Measurements from ENCODE around the gene SLCO3A1.
A peak's percentile ranks its signal among the peaks of the same experiment; 100 is the strongest.

The SLCO3A1 gene

DNA sequence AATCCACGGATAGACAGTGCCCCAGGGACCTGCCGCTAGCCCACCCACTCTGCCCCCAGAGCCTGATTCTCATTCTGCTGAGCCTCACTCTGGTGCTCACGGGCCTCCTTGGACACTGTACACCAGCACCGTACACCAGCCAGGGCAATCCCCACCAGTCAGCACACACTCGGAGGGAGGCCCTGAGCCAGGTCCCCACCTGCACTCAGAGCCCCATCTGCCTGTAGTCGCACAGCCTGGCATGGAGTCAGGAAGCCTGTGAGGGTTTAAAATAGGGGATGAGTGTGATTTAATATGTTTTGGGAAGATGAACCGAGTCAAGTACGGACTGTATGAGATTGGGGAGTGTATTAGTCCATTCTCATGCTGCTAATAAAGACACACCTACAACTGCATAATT lies 223.0 kb downstream of the SLCO3A1 start:
- no peak for DNase-seq

DNA sequence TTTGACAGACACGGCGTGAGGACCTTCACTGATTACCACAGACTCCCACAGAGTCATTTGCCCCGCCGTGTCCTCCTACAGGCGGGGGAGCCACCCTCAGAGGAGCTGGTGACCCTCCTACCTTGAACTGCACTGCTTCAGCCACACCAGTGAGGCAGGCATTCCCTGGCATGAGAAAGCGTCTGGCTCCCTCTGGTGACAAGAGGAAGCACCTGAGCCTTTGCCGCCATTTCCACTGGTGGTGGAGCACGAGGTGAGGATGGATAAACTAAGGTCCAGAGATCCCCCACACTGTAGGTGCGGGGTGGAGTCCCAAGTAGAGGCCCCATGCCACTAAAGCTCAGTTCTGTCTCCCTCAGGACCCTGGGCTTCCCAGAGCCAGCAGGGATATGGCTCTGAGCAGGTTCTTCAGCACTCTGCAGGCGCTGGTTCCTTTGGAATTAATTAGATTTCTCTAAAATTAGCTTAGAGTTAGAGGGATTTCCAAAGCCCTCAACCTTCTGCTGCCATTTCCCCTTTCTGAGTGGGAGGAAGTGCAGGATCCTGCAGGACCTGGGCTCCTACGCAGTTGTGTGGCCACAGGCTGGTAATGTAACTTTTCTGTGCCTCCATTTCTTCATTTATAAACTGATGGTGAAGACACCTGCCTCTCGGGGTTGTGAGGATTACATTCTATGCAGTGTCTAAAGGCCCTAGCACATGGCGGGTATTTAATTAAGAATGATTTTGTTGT lies 224.0 kb downstream of the SLCO3A1 start:
- peak; percentile 65 to 69 for DNase-seq

DNA sequence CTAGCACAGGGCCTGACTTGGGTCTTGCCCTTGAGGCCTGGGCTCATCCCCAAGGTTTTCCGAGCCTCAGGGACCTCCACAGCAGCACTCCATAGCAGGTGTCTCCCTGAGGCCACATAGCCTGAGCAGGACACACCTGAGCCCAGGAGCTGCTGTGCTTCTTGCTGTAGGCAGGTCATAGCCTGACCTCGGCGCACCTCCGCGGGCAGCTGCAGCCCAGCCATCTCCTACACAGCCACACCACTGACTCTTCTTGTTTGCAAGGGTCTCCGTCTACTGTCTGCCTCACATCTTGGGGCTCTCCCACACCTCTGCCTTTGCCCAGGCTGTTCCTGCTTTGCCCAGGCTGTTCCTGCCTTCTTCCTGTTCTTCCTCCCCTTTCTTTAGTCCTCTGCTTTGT lies 224.8 kb downstream of the SLCO3A1 start:
- no peak for DNase-seq

DNA sequence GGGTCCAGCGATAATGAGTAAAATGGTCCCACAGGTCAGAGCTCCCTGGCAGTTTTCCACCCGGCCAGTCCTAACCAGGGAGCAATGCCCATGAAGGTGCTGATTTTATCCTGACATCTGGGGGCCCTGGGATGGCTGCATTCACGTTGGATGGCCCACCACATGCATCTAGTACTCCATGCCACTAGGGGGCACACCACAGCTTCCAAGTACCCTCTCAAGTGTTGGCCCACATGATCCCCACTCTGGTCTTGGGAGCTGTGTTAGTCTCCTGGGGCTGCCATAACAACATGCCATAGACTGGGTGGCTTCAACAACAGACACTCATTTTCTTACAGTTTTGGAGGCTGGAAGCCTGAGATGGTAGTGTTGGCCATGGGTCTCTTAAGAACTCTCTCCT lies 225.5 kb downstream of the SLCO3A1 start:
- no peak for DNase-seq

DNA sequence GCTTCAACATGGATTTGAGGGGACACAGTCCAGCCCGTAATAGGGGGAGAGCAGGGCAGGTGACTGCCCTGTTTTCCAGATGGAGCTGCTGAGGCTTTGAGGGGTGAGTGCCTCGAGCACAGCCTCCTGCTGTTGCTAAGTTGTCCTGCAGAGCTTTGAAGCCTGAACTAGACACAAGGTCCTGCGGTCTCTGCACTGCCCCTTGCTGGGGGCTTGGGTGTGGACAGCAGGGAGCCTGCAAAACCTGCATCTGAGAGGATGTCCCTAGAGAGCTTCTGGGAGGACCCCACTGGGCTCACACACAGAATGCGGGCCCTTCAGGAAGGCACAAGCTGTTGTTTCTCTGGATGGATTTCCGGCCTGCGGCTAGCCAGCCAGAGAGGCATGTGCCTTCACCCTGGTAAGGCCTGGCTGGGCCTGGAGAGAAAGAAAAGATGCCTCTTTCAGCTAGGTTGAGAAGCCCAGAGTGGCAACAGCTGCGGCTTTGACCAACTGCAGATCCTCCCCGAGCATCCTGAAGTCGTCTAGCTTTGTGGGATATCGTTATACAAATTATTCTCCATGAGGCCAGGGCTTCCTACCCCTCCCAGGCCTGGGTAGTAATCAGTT lies 226.2 kb downstream of the SLCO3A1 start:
- DNase-seq, result no peak

DNA sequence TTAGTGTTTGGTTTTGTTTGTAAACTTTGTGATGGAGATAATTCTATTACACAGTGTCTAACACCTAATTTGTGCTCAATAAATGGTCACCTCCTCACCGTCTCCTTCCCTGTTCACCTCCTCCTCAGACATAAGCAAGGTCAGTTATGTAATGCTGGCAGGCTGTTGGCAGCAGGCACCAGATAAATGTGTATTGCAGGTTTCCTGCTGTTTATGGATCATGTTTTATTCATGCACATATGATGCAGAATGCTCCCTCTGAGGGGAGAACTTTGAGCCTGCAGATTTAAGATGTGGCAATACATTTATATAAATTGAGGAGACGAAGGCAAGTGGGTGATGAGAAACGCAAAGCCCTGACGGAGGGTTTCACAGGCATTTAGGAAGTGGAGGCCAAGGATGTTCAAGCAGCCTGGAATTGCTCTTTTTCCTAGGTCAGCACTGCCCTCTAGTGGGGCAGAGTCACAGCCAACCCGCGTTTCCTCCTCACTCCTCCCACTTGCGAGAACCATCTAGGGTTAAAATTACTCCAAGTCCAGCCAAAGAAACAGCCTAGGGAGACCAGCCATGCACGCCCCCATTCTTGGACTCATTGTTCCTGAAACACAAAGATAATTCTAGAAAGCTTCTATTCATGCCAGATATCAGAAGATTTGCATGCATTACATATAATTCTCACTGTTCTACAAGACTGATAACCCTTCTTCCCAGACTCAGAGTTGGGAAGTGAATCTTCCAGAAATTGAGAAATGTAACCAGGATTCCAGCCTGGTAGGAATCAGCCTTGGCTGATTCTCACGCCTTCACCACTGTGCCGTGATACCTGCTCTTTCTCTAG lies 228.7 kb downstream of the SLCO3A1 start:
- peak; percentile 63 to 73 for DNase-seq

DNA sequence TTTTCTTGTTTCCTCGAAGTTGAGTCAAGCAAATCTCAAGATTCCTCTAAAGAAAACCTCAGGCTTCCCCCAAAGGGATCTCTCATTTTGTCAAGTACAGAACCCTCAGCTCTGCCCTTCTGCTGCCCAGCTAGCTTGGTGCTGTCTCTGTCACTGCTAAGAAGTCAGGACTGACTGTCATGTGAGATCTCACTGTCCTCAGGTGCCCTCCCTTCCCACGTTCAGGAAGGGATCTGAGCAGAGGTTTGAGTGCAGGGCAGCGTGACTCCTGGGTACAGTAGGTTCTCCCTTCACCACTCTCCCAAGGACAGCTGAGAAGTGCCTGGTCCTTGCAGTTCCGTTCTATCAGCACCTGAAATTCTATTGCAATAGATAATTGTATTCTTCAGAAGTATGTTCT lies 229.7 kb downstream of the SLCO3A1 start:
- DNase-seq, result no peak

DNA sequence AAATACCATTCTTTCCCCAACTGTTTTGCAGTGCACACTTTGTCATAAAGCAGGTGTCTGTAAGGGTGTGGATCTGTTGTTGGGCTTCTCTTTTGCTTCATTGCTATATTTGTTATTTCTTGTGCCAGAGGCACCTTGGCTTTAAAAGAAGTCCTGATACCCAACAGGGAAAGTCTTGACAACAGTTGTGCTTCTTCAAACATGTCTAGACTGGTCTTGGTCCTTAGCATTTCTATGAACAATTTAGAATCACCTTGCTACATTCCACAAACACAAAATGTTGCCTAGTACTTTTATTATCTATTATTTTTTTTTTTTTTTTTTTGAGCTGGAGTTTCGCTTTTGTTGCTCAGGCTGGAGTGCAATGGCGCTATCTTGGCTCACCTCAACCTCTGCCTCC lies 233.7 kb downstream of the SLCO3A1 start:
- no peak for DNase-seq

DNA sequence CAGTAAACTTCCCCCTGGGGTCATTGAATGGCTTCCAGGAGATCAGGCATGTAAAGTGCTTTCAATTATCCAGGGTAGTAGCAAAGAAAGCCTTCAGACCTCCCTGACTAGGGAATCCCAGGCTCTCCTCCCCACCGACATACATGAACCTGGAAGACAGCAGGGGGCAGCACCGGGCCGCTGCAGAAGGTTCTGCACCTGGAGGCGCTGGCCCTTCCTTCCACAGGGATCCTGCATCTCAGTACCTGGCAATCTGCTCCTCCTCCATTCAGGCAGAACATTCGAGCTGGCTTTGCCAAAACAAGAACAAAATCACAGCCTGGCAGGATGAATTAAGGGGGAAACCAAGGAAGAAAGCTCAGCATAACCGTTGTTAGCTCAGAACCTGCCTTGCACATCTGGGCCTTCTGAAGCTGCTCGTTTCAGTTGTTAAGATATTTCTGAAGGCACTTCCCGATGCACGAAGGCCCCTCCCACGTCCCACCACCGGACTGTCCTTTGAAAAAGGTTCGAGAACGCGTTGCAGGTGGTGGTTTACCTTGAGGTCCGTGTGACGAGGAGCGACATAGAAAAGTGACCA lies 237.7 kb downstream of the SLCO3A1 start:
- DNase-seq, result peak in 1 of 2 donors; percentile 10

DNA sequence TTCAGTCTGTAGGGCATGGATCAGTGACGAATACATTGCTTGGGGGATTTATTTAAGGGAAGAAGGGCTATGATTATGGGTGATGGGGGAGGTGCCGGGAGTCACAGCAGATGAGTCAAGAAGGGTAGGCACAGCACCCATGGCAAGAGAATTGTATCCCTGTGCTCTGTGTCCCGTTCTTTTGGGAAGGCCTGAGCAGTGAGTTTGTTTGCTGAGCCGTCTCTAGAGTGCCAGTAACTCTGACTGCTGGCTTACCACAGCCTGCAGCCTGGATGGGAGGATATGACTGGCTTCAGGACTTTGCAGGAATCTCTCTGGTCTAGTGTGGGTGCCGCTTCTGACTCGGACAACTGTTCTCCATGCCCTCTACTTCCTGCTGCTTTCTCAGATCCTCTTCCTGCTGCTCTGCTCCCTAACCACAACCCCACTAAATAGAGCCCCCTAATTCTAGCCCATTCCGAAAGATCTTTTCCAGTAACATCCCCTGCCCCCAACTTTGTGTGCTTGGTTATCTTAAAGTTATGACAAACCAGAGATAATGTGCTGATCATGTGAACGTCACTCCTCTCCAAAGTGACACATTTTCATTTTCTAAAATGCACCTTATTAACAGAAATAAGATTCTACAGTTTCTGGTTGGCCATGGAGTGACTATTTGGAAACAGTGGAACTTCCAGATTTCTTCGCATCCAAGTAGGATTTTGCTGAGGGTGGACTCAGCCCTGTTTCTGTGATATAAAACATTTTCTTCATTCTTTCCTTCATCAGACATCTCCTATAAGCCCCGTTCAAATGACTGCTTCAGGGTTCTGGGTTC lies 239.0 kb downstream of the SLCO3A1 start:
- no peak for DNase-seq

DNA sequence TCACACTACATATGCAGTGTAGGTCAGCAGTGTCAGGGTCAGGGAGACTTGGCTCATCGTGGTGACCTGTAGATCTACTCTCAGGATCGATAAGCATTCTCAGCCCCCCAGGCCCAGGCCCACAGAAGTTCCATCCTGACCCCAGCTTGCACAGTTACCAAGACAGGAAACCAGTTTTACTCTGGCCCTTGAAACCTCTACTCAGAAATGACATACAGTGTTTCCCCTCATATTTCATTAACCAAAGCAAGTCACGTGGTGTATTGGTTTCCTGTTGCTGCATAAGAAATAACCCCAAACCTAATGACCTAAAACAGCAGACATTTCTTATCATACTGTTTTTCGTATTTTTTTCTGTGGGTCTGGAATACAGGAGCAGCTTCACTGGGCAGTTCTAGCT lies 242.2 kb downstream of the SLCO3A1 start:
- no peak for DNase-seq

DNA sequence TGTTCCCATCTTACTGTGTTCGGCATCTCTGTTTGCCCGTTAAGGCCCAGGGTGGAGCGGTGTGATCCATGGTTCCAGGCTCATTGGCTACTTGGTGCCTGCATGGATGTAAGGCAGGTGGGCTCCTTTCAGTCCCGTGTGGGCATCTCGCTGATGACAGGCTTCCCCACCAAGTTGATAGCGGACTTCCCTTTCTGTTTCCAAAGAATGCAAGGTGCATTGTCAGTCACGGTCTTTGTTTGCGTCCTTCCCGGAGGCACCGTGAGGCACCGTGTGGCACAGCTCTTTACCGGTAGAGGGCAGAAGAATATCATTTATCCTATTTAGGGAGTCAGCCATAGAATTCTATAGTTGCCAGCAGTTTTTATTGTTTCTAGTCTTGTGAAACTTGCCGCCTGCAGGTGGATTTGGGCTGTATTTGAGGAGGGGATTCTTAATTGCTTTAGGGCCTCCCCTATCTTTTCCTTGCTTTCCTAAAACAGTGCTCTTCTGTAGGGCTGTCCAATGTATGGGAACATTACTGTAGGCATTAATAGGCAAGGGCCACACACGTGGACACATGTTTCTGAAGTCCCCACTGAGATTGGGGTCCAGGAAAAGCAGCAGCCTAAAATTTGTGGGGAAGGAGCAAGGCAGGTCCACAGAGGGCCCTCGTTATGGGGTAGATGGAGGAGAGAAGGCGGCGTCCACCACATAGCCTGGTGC lies 244.1 kb downstream of the SLCO3A1 start:
- DNase-seq, result peak; percentile 22 to 69

DNA sequence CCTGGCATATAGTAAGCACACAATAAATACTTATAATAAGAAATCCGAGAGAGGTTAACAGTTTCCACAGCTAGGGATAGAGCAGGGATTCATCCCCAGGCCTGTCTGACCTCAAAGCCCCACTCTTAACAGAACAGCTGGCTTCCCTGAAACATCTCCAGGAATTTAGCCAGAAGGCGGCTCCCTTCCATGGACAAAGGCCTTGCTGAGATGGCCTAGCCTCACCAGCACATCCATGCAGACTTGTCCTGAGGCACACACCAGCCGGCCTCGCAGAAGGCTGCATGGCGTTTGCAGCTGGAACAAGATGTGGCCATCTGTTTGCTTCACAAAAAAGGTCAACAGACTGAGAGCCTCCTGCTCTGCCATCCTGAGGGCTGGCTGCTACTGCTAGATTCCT lies 245.4 kb downstream of the SLCO3A1 start:
- peak; percentile 58 to 69 for DNase-seq

DNA sequence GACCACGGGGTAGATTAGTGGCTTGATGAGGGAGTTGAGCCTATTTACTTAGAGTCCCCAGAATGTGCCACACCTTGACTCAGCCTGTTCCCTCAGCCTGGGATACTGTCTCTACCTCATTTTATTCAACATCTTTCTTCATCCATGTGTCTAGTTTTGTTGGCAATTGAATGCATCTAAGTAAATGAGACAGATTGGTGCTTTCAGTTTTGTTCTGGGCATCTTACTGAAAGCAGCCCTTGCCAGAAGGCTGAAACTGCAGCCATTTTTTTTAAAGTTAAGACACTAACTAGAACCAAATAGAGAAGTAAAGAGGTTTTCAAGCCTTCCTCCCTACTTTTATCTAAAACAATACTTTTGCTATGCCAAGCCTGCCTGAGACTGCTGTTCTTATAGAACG lies 246.8 kb downstream of the SLCO3A1 start:
- no peak for DNase-seq

DNA sequence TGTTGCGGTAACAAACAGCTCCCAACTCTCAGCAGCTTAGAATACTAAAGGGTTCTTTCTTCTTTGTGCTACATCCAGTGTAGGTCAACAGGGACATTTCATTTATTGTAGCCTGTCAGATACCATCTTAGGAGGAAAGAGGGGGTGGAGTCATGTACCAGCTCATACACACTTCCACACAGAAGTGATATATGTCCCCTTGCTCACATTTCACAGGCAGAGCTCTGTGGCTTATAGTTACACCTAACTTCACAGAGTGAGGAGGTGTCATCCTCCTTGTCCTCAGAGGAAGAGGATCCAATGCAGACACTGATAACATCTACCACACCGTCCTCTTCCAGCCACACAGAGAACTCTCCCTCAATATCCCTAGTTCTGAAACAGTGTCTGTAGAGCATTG lies 247.2 kb downstream of the SLCO3A1 start:
- no peak for DNase-seq

DNA sequence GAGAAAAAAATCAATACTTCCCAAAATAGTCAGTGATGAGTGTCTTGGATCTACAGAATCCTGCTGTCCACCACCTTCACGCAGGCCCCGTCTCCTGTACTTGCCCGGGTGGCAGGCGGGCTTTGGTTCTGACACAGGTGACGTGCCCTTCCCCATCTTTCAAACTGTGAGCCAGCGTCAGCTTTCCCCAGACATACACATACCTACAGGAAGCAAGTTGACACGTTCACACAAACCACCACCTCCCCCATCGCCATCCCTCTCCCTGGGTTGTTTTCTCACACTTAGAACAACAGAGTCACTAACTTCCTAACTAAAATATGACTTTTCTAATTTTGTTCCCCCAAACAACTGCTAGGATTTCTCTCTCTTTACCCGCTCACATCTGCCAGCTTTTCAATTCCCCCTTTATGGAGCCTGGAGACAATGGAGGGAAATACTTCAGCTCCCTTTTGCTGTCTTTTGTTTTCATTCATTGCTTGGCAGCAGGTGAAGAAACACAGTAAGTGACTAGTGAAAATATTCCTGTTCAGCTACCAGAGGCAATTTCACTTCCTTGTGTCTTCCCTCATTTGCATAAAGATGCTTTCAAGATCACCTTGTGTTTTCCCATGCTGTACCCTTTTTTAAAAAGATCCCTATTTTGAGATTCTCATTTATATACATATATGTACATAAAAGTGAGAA lies 248.3 kb downstream of the SLCO3A1 start:
- DNase-seq, result no peak

DNA sequence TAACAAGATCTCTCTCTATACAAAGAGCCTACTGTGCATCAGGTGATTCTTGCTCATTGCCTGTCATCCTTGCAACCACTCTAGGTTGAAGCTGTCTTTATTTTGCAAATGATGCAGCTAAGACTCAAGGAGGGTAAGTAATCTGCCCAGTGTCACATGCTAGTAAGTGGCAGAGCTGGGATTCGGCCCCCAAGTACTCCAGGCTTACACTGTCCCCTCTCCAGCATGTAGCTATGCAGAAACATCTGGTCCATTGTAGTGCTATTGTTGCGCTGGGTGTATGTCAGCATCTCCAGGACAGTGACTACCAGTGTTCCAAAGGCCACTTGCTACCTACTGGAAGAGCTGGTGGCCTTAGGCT lies 248.9 kb downstream of the SLCO3A1 start:
- DNase-seq, result no peak

DNA sequence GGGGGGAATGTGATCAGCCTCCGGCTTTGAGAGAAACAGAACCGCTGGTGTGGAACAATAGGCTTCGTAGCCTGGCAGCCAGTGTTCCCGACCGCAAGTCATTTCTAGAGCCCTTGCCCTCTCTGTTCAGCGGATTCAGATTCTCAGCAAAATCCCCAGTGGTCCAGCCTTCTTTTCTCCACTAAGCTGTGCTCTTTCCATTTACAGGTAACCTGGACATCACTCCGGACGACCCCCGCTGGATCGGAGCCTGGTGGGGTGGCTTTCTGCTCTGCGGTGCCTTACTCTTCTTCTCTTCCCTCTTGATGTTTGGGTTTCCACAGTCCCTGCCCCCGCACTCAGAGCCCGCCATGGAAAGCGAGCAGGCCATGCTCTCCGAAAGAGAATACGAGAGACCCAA lies 250.6 kb downstream of the SLCO3A1 start:
- DNase-seq, result no peak

DNA sequence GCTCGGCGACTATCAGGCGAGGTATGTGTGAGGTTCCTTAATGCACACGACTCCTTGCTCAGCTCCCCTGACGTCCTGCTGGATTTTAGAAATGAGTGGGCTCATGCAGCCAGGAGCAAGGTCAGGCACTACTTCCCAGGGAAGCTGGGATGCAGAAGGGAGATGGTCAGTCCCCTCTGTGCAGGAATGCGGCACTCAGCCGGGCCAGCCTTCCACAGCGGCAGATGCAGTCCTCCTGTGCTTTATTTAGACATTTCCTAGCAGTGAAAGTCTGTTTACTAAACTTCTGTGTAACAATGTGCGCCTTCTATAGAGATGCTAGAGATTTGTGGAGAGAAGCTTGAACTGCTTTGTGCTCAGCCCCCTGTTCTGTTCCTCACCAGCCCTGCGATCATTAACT lies 252.1 kb downstream of the SLCO3A1 start:
- DNase-seq, result no peak

DNA sequence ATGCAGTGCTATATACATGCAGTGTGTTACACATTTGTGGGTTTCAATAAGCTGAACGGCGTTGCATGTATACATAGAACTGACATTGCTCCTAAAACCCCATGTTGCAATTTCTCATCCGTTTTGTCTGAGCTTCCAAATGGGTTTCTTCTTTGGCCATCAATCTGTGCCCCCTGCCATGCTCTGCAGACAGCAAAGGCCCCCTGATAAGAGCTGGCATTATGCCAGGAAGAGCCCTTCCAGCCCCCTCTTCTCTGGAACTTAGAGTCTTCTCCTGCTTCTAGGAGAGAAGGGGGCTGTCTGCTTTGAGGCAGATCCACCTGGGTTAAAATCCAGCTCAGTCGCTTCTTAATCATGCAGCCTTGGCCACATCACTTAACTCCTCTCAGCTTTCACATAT lies 254.0 kb downstream of the SLCO3A1 start:
- no peak for DNase-seq

DNA sequence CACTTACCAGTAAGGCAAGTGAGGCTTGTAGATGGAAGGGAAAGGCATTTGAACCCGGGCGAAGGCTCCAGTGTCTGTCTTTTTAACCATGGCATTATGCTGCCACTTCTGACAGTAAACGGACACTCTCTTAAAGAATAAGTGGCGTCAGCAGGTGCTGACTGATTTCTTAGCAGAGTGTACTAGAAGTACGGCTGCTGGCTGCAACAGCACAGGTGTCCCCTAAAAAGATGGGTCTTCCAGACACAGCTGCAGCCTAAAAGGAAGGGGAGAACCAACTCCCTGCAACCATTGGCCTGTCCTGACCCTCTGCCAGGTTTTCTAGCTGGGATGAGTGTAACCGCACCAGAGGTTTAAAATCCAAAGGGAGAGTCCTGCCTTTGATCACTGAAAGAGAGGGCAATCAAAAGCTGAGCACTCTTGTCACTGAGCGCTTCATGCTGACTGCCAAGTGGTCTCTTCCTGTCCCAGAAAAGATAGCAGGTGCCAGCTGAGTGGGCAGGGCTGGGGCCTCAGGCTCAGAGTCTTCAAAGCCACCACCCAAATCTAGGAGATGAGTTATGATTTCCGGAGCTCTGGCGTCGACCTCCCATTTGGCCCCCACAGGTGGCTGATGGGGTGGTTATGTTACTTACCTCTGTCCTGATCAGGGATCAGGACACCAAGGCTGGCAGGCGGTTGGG lies 255.8 kb downstream of the SLCO3A1 start:
- DNase-seq, result no peak

Measured in hippocampal formation (tissue), 2 donors.